Loucy (cell line): ENCODE results near the gene CPSF7.

Experiments used
- CTCF ChIP-seq: fragments of 200-600 bp; sonication (generic); conservative IDR thresholded peaks from 2 replicates; pipeline ENCODE4 v1.5.1; 2014; ENCODE audit warnings: mild to moderate bottlenecking, antibody characterized with exemption, low read length
- EZH2phosphoT487 ChIP-seq: fragments of 200-600 bp; IDR thresholded peaks from 2 replicates; pipeline ENCODE4 v1.6.1; 2018; ENCODE audit warnings: antibody characterized with exemption, mild to moderate bottlenecking, moderate library complexity, borderline replicate concordance

GRCh38 chr11:61477126-61477525 is 47.4 kb upstream of the CPSF7 start:
- TF ChIP-seq CTCF = no peak
- TF ChIP-seq EZH2phosphoT487 = no peak
